Endothelial cell (in vitro differentiated cells): ENCODE results near the gene NFIC. TPM values are rescaled to one million over a fixed set of nuclear protein-coding genes. Genes with fewer than 3 reads are reported as not detected.

ENCODE experiments used
- DNase-seq: peaks from one replicate; pipeline ENCODE4 v3.0.0; 2021; ENCODE audit warnings: low spot score
- H3K27ac Mint-ChIP-seq: one replicate; pipeline ENCODE4 v1.8.0; 2021; ENCODE audit warnings: mixed read lengths, inconsistent platforms; ENCODE audit not compliant: unreplicated experiment
- H3K27me3 Mint-ChIP-seq: one replicate; pipeline ENCODE4 v1.8.0; 2021; ENCODE audit warnings: mild to moderate bottlenecking, moderate library complexity, mixed read lengths, inconsistent platforms; ENCODE audit not compliant: unreplicated experiment
- H3K36me3 Mint-ChIP-seq: one replicate; pipeline ENCODE4 v1.8.0; 2021; ENCODE audit warnings: mild to moderate bottlenecking, low read depth, mixed read lengths, inconsistent platforms; ENCODE audit not compliant: unreplicated experiment
- H3K4me1 Mint-ChIP-seq: one replicate; pipeline ENCODE4 v1.8.0; 2021; ENCODE audit warnings: mild to moderate bottlenecking, mixed read lengths, inconsistent platforms; ENCODE audit not compliant: unreplicated experiment
- H3K4me3 Mint-ChIP-seq: one replicate; pipeline ENCODE4 v1.8.0; 2021; ENCODE audit warnings: mild to moderate bottlenecking, mixed read lengths, inconsistent platforms; ENCODE audit not compliant: unreplicated experiment
- H3K9me3 Mint-ChIP-seq: one replicate; pipeline ENCODE4 v1.8.0; 2021; ENCODE audit warnings: mixed read lengths, inconsistent platforms; ENCODE audit not compliant: unreplicated experiment
- CTCF ChIP-seq: fragments of 200-600 bp; sonication (generic); IDR thresholded peaks from one replicate; pipeline ENCODE4 v1.5.0; 2021; ENCODE audit warnings: antibody characterized with exemption; ENCODE audit not compliant: unreplicated experiment
- total RNA-seq: library from RNA; stranded (reverse); fragmentation: NEBNext Ultra II Directional; extraction: Animal tissue kit (Norgen Biotek cat#: 25700); gene quantifications from one replicate; pipeline ENCODE4 v1.2.1, GENCODE V29; 2021; ENCODE audit not compliant: unreplicated experiment

Gene NFIC
- total RNA-seq, 1 donor from 2014 or later = 4.9 TPM

DNA sequence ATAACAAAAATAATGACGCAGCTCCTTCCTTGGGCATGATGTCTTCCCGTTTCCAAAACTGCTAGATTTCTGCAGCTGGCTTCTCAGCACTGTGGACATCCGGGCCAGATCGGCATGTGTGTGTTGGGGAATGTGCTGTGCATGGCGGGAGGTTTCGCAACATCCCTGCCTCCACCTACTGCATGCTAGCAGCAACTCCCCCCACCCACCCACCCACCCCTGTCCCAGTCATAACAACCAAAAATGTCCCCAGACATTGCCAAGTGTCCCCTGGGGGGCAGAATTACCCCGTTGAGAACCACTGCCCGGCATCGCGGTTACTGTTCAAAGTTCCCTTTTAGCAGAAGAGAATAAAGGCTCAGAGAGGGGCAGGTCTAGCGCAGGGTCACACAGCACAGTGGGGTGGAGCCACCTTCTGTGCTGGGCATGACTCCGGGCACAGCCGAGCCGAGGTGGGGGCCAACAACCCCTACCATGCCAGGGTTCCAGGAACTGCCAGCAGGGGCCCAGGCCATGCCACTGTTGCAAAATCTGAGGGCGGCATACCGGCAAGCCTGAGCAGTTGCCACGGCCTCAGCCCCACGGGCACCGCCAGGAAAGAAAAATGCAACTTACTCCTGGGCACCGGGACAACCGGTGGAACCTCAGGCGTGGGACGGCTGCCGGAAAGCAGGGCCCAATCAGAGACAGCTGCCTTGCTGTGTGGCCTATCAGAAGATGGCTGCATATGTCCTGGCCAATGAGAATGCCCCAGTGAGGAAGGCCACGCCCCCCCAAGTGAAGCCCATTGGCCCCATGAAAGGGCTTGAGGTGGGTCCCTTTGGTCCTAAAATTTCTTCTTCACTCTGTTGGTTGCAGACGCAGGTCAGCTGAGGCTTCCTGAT, 22.5 kb upstream of the NFIC start:
- no peak for TF ChIP-seq CTCF
- H3K36me3 Mint-ChIP-seq = no peaks in the 10 kb centered on the region
- no peak overlapping the region for H3K4me3 Mint-ChIP-seq
- no peaks in the 10 kb centered on the region for H3K9me3 Mint-ChIP-seq
- H3K27me3 Mint-ChIP-seq = peaks cover 3% of the 10 kb centered on the region
- H3K27ac Mint-ChIP-seq = no peak overlapping the region
- H3K4me1 Mint-ChIP-seq = no peaks in the 10 kb centered on the region
- DNase-seq = no peak

DNA sequence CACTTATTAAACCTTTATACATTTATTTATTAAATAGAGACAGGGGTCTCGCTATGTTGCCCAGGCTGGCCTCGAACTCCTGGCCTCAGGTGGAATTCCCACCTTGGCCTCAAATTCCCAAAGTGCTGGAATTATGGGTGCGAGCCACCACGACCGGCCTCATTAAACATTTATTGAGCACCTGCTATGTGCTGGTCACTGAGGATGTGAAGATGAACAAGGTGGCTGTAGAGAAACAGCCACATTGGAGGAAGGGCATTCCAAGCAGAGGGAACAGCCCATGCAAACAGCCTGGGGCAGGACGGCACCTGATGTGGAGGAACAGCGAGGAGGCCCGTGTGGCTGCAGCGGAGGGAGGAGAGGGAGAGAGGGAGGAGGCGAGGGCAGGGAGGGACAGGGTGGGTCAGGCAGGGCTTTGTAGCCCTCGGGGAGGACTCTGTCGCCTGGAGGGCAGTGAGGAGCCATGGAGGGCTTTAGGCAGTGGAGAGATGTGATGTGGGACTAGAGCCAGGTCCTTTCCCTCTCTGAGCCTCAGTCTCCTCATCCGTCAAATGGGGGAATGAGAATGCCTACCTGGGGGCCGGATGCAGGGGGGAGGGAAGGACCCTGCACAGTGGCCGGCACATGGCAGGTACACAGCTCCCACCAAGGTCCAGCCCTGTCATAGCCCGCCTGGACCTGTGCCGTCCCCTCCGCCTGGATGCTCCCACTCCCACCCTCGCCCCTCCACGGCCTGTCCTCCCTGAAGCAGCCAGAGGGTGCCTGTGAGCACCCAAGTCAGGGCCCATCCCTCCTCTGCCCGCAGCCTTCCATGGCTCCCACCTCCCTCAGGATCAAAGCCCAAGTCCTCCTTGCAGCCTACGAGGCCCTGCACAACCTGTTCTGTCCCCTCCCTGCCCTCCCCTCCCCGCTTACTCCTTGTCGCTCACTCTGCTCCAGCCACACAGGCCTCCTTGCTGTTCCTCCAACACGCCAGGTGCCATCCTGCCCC, 21.5 kb upstream of the NFIC start:
- no peak for DNase-seq
- Mint-ChIP-seq H3K36me3 (no peaks in the 10 kb centered on the region), H3K9me3 (no peaks in the 10 kb centered on the region), H3K4me3 (no peak overlapping the region), H3K27ac (no peak overlapping the region), H3K27me3 (peaks cover 3% of the 10 kb centered on the region), H3K4me1 (no peaks in the 10 kb centered on the region)
- TF ChIP-seq CTCF = no peak

GRCh38 chr19:3345850-3346460, 20.4 kb upstream of the NFIC start:
- no peak for DNase-seq
- no peak overlapping the region for H3K27ac Mint-ChIP-seq

DNA sequence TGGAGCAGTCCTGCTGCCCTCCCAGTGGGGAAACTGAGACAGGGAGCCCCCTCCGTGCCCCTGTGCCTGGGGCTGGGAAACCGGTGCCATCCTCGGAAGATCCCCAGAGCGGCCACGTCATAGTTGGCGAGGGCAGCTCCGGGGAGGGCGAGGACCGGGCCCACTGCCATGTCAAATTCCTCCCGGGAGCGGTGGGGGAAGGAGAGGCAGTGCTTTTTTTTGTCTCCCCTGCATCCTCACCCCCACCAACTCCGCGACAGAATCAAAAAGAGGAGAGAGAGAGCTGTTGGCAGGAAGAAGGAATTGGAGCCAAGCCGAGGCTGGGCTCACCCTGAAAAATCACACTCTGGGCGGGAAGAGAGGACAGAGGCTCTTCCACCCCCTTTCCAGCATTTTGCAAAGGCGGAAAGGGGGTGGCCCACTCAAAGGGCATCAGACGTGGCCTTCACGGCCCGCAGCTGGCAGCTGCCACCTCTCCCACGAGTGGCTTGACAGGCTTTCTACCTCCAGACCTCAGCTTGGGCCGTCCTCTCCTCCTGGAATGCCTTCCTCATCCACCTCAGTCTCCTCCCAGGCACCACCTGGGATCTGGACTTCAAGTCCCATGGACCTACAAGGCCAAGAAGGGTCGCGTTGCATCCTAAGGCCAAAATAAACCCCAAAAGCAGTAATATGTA, 19.6 kb upstream of the NFIC start:
- Mint-ChIP-seq H3K36me3 (no peaks in the 10 kb centered on the region), H3K4me1 (no peaks in the 10 kb centered on the region), H3K27ac (no peak overlapping the region), H3K27me3 (peaks cover 2% of the 10 kb centered on the region), H3K9me3 (no peaks in the 10 kb centered on the region), H3K4me3 (no peak overlapping the region)
- TF ChIP-seq CTCF = no peak
- no peak for DNase-seq

More at GRCh38 chr19:3345850-3346460, 20.4 kb upstream of the NFIC start:
- Mint-ChIP-seq H3K9me3 (no peaks in the 10 kb centered on the region), H3K36me3 (no peaks in the 10 kb centered on the region), H3K4me3 (no peak overlapping the region), H3K4me1 (no peaks in the 10 kb centered on the region), H3K27me3 (peaks cover 3% of the 10 kb centered on the region)
- no peak for TF ChIP-seq CTCF
